ENCODE results near the gene SMIM44.
"Not testable (repeated sequence)": the region's sequence is repeated elsewhere in the genome, so short reads cannot be mapped to it uniquely, and the experiment has no call there.

DNA sequence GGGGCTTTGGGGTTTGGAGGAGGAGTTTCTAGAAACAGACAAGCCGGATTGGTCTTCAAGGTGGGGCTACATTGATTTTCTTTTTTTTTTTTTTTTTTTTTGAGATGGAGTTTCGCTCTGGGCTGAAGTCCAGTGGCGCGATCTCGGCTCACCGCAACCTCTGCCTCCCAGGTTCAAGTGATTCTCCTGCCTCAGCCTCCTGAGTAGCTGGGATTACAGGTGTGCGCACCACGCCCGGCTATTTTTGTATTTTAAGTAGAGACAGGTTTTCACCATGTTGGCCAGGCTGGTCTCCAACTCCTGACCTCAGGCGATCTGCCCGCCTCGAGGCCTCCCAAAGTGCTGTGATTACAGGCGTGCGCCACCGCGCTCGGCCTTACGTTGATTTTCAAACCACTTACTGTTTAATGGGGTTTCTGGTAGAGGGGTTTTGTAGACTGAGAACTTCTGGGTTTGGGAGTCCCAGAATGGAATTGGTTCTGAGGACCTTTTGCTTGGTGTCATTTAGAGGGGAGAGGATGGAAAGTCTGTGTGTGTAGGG lies 24.9 kb upstream of the SMIM44 start:
- TF ChIP-seq, protein P1, sequence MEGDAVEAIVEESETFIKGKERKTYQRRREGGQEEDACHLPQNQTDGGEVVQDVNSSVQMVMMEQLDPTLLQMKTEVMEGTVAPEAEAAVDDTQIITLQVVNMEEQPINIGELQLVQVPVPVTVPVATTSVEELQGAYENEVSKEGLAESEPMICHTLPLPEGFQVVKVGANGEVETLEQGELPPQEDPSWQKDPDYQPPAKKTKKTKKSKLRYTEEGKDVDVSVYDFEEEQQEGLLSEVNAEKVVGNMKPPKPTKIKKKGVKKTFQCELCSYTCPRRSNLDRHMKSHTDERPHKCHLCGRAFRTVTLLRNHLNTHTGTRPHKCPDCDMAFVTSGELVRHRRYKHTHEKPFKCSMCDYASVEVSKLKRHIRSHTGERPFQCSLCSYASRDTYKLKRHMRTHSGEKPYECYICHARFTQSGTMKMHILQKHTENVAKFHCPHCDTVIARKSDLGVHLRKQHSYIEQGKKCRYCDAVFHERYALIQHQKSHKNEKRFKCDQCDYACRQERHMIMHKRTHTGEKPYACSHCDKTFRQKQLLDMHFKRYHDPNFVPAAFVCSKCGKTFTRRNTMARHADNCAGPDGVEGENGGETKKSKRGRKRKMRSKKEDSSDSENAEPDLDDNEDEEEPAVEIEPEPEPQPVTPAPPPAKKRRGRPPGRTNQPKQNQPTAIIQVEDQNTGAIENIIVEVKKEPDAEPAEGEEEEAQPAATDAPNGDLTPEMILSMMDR (IDR thresholded peaks at IDR 0.05): not testable (repeated sequence)
- not testable (repeated sequence) for TF ChIP-seq EZH2 (IDR thresholded peaks at IDR 0.05; ENCODE audit: borderline replicate concordance, insufficient read depth, low read depth, low read length, poor library complexity, severe bottlenecking)

All from B cell (primary cell).